ENCODE measurements around the gene MS4A6E. TPM values are rescaled to one million over a fixed set of nuclear protein-coding genes. Genes with fewer than 3 reads are reported as not detected.

The MS4A6E gene
- total RNA-seq, 1 donor from 2014 or later, result not detected

- peaks cover 3% of the 10 kb centered on the region for H3K27me3 Mint-ChIP-seq (ENCODE audit: insufficient read depth, low read depth)
- Histone ChIP-seq H3K36me3 (no peaks in the 10 kb centered on the region), H3K9me3 (ENCODE audit: low read depth) (no peaks in the 10 kb centered on the region), H3K27ac (no peak overlapping the region), H3K4me3 (no peak overlapping the region), H3F3A (ENCODE audit: low read depth) (no peaks in the 10 kb centered on the region), H3K4me1 (no peaks in the 10 kb centered on the region), H3K79me2 (ENCODE audit: low read depth) (no peaks in the 10 kb centered on the region), H4K20me1 (ENCODE audit: low read depth) (no peaks in the 10 kb centered on the region), H2AFZ (replicated peaks) (peak overlapping the region; percentile 52), H3K27me3 (no peaks in the 10 kb centered on the region), H3K9ac (no peak overlapping the region), H3K4me2 (no peak overlapping the region)
- TF ChIP-seq EZH2phosphoT487 (IDR thresholded peaks at IDR 0.05) (no peak), EZH2 (IDR thresholded peaks at IDR 0.05) (no peak), CTCF (IDR thresholded peaks at IDR 0.05) (peak; percentile 68)
- DNase-seq (ENCODE audit: low spot score), result peak; percentile 39
- no peak overlapping the region for H3K4me3 Mint-ChIP-seq
- H3K9me3 Mint-ChIP-seq, result no peaks in the 10 kb centered on the region
- no peak overlapping the region for H3K27ac Mint-ChIP-seq
- H3K4me1 Mint-ChIP-seq, result no peaks in the 10 kb centered on the region
- H3K36me3 Mint-ChIP-seq, result no peaks in the 10 kb centered on the region
These were observed 18.4 kb downstream of the MS4A6E start for GRCh38 chr11:60345489-60345888.

- no peaks in the 10 kb centered on the region for H3K4me1 ChIP-seq
- no peaks in the 10 kb centered on the region for H3K9me3 Mint-ChIP-seq
- H2AFZ ChIP-seq (replicated peaks), result no peak overlapping the region
- H3K79me2 ChIP-seq (ENCODE audit: low read depth), result no peaks in the 10 kb centered on the region
- no peak overlapping the region for H3K27ac Mint-ChIP-seq
- H3K4me2 ChIP-seq, result no peak overlapping the region
- peaks cover under 1% of the 10 kb centered on the region for H3K27me3 Mint-ChIP-seq (ENCODE audit: insufficient read depth, low read depth)
- H3K9me3 ChIP-seq (ENCODE audit: low read depth), result no peaks in the 10 kb centered on the region
- no peaks in the 10 kb centered on the region for H3K27me3 ChIP-seq
- no peak overlapping the region for H3K27ac ChIP-seq
- TF ChIP-seq EZH2 (IDR thresholded peaks at IDR 0.05) (no peak), EZH2phosphoT487 (IDR thresholded peaks at IDR 0.05) (no peak)
- no peak for DNase-seq (ENCODE audit: low spot score)
- no peak overlapping the region for H3K9ac ChIP-seq
- no peaks in the 10 kb centered on the region for H3K36me3 ChIP-seq
- no peak overlapping the region for H3K4me3 ChIP-seq
- H3K4me3 Mint-ChIP-seq, result no peak overlapping the region
- H3F3A ChIP-seq (ENCODE audit: low read depth), result no peaks in the 10 kb centered on the region
- no peaks in the 10 kb centered on the region for H3K4me1 Mint-ChIP-seq
- H4K20me1 ChIP-seq (ENCODE audit: low read depth), result no peaks in the 10 kb centered on the region
- no peaks in the 10 kb centered on the region for H3K36me3 Mint-ChIP-seq
These were observed 20.2 kb downstream of the MS4A6E start for GRCh38 chr11:60347084-60347797.

GRCh38 chr11:60348116-60348515, 21.1 kb downstream of the MS4A6E start:
- H3K4me1 ChIP-seq, result no peaks in the 10 kb centered on the region
- Mint-ChIP-seq H3K4me1 (no peaks in the 10 kb centered on the region), H3K9me3 (no peaks in the 10 kb centered on the region), H3K4me3 (no peak overlapping the region), H3K27ac (no peak overlapping the region), H3K36me3 (no peaks in the 10 kb centered on the region), H3K27me3 (ENCODE audit: insufficient read depth, low read depth) (no peaks in the 10 kb centered on the region)
- TF ChIP-seq CTCF (IDR thresholded peaks at IDR 0.05) (peak; percentile 35), EZH2 (IDR thresholded peaks at IDR 0.05) (no peak)
- H3K9me3 ChIP-seq (ENCODE audit: low read depth), result no peaks in the 10 kb centered on the region
- no peaks in the 10 kb centered on the region for H3F3A ChIP-seq (ENCODE audit: low read depth)
- no peaks in the 10 kb centered on the region for H3K27me3 ChIP-seq
- H3K36me3 ChIP-seq, result no peaks in the 10 kb centered on the region
- no peak overlapping the region for H3K9ac ChIP-seq
- H4K20me1 ChIP-seq (ENCODE audit: low read depth), result no peaks in the 10 kb centered on the region
- no peak overlapping the region for H3K27ac ChIP-seq
- DNase-seq (ENCODE audit: low spot score), result no peak
- no peak overlapping the region for H3K4me3 ChIP-seq
- no peak overlapping the region for H3K4me2 ChIP-seq
- no peaks in the 10 kb centered on the region for H3K79me2 ChIP-seq (ENCODE audit: low read depth)
- H2AFZ ChIP-seq (replicated peaks), result no peak overlapping the region

GRCh38 chr11:60349990-60350389, 22.9 kb downstream of the MS4A6E start:
- H3K4me1 Mint-ChIP-seq, result no peaks in the 10 kb centered on the region
- no peak for DNase-seq (ENCODE audit: low spot score)
- Histone ChIP-seq H3K27me3 (no peaks in the 10 kb centered on the region), H3K27ac (no peak overlapping the region), H3K9ac (no peak overlapping the region), H3K36me3 (no peaks in the 10 kb centered on the region), H3K4me2 (no peak overlapping the region), H4K20me1 (ENCODE audit: low read depth) (no peaks in the 10 kb centered on the region), H3K4me3 (no peak overlapping the region), H2AFZ (replicated peaks) (no peak overlapping the region), H3F3A (ENCODE audit: low read depth) (no peaks in the 10 kb centered on the region), H3K4me1 (no peaks in the 10 kb centered on the region), H3K9me3 (ENCODE audit: low read depth) (no peaks in the 10 kb centered on the region), H3K79me2 (ENCODE audit: low read depth) (no peaks in the 10 kb centered on the region)
- H3K4me3 Mint-ChIP-seq, result no peak overlapping the region
- TF ChIP-seq EZH2 (IDR thresholded peaks at IDR 0.05) (no peak), EZH2phosphoT487 (IDR thresholded peaks at IDR 0.05) (no peak), CTCF (IDR thresholded peaks at IDR 0.05) (no peak)
- peaks cover 2% of the 10 kb centered on the region for H3K9me3 Mint-ChIP-seq
- no peak overlapping the region for H3K27ac Mint-ChIP-seq
- H3K27me3 Mint-ChIP-seq (ENCODE audit: insufficient read depth, low read depth), result no peaks in the 10 kb centered on the region
- H3K36me3 Mint-ChIP-seq, result no peaks in the 10 kb centered on the region

Data from neural progenitor cell (in vitro differentiated cells).